ENCODE measurements around the gene CLCN6. TPM values are rescaled to one million over a fixed set of nuclear protein-coding genes. Genes with fewer than 3 reads are reported as not detected.

The CLCN6 gene
- total RNA-seq, 2 donors from 2014 or later, result 29.6 to 31.5 TPM

- TF ChIP-seq CTCF (conservative IDR thresholded peaks at IDR 0.05), result no peak
- H3K4me3 Mint-ChIP-seq, result no peak overlapping the region
- H3K9me3 Mint-ChIP-seq, result no peaks in the 10 kb centered on the region
- Histone ChIP-seq H3K9me3 (ENCODE audit: control insufficient read depth, low read length) (no peaks in the 10 kb centered on the region), H3K27ac (ENCODE audit: low read depth, low read length) (no peak overlapping the region), H3K27me3 (ENCODE audit: control insufficient read depth, insufficient read depth, low read length, poor library complexity, severe bottlenecking) (peaks cover 6% of the 10 kb centered on the region), H3K4me3 (ENCODE audit: low read length) (peak overlapping the region; percentile 77), H3K36me3 (ENCODE audit: control insufficient read depth, insufficient read depth, low read length) (no peaks in the 10 kb centered on the region), H3K4me1 (ENCODE audit: control insufficient read depth, insufficient read depth, low read length) (peaks cover 5% of the 10 kb centered on the region), H3K9ac (ENCODE audit: extremely low read depth, low read length, poor library complexity, severe bottlenecking) (no peak overlapping the region)
- H3K36me3 Mint-ChIP-seq (ENCODE audit: low read depth), result no peaks in the 10 kb centered on the region
- DNase-seq, result no peak
- peaks cover 6% of the 10 kb centered on the region for H3K4me1 Mint-ChIP-seq
- 59 to 64% methylated on average over 3 of the region's 3 CpGs for WGBS, 2 experiments (ENCODE audit: insufficient coverage in 1 of 2, insufficient read length in 1 of 2)
- no peak overlapping the region for H3K27ac Mint-ChIP-seq
- peaks cover 52% of the 10 kb centered on the region for H3K27me3 Mint-ChIP-seq (ENCODE audit: insufficient read depth)
Observed at GRCh38 chr1:11856698-11857097, 50.7 kb downstream of the CLCN6 start.

- H3K4me1 Mint-ChIP-seq, result peaks cover 6% of the 10 kb centered on the region
- H3K4me3 Mint-ChIP-seq, result no peak overlapping the region
- no peak for DNase-seq
- H3K9me3 ChIP-seq (ENCODE audit: control insufficient read depth, low read length), result no peaks in the 10 kb centered on the region
- no peak for TF ChIP-seq CTCF (conservative IDR thresholded peaks at IDR 0.05)
- H3K27ac ChIP-seq (ENCODE audit: low read depth, low read length), result no peak overlapping the region
- H3K9me3 Mint-ChIP-seq, result no peaks in the 10 kb centered on the region
- WGBS, 2 experiments (ENCODE audit: insufficient coverage in 1 of 2, insufficient read length in 1 of 2), result 65 to 69% methylated on average over 5 to 10 of the region's 10 CpGs
- H3K27me3 Mint-ChIP-seq (ENCODE audit: insufficient read depth), result peaks cover 55% of the 10 kb centered on the region
- H3K27ac Mint-ChIP-seq, result no peak overlapping the region
- peak overlapping the region; percentile 77 for H3K4me3 ChIP-seq (ENCODE audit: low read length)
- peak overlapping the region; percentile 77 for H3K9ac ChIP-seq (ENCODE audit: extremely low read depth, low read length, poor library complexity, severe bottlenecking)
- peaks cover 5% of the 10 kb centered on the region for H3K4me1 ChIP-seq (ENCODE audit: control insufficient read depth, insufficient read depth, low read length)
- H3K36me3 ChIP-seq (ENCODE audit: control insufficient read depth, insufficient read depth, low read length), result no peaks in the 10 kb centered on the region
- H3K27me3 ChIP-seq (ENCODE audit: control insufficient read depth, insufficient read depth, low read length, poor library complexity, severe bottlenecking), result peaks cover 6% of the 10 kb centered on the region
- no peaks in the 10 kb centered on the region for H3K36me3 Mint-ChIP-seq (ENCODE audit: low read depth)
Observed at GRCh38 chr1:11857164-11857851, 51.3 kb downstream of the CLCN6 start.

DNA sequence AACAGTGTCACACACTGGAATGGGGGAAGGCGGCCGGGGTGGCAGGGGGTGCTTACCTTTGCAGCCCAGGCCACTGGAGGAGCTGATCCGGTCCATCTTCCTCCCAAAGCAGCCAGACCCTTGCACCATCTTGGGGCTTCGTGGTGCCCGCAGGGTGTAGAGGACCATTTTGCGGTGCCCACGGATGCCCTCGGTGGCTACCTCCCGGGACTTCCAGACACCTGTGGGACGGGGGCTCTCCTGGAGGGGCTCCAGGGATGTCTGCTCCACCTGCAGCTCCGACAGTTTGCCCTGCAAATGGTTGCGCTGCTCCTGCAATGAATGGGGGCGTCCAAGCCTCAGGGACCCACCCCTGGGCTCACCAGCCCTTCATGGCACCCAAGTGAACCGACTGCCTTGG lies 52.2 kb downstream of the CLCN6 start:
- Mint-ChIP-seq H3K9me3 (no peaks in the 10 kb centered on the region), H3K4me3 (peak overlapping the region; percentile 47), H3K4me1 (peaks cover 6% of the 10 kb centered on the region), H3K27ac (no peak overlapping the region), H3K36me3 (ENCODE audit: low read depth) (no peaks in the 10 kb centered on the region), H3K27me3 (ENCODE audit: insufficient read depth) (peaks cover 57% of the 10 kb centered on the region)
- H3K27me3 ChIP-seq (ENCODE audit: control insufficient read depth, insufficient read depth, low read length, poor library complexity, severe bottlenecking), result peaks cover 6% of the 10 kb centered on the region
- no peak for DNase-seq
- H3K36me3 ChIP-seq (ENCODE audit: control insufficient read depth, insufficient read depth, low read length), result no peaks in the 10 kb centered on the region
- no peaks in the 10 kb centered on the region for H3K9me3 ChIP-seq (ENCODE audit: control insufficient read depth, low read length)
- H3K27ac ChIP-seq (ENCODE audit: low read depth, low read length), result no peak overlapping the region
- WGBS, 2 experiments (ENCODE audit: insufficient coverage in 1 of 2, insufficient read length in 1 of 2), result 77 to 84% methylated on average over 12 to 14 of the region's 14 CpGs
- TF ChIP-seq CTCF (conservative IDR thresholded peaks at IDR 0.05), result no peak
- peaks cover 5% of the 10 kb centered on the region for H3K4me1 ChIP-seq (ENCODE audit: control insufficient read depth, insufficient read depth, low read length)
- H3K4me3 ChIP-seq (ENCODE audit: low read length), result peak overlapping the region; percentile 77
- H3K9ac ChIP-seq (ENCODE audit: extremely low read depth, low read length, poor library complexity, severe bottlenecking), result peak overlapping the region; percentile 77
